Activated T-helper 2 cell treated with anti-CD3 and anti-CD28 coated beads, Interferon-gamma antibody, Interleukin-2, Interleukin-4, amounts not matched to agents 10 μg/mL and 5 μg/mL and 100 μg/mL, durations not matched to agents 14 hours and 24 hours and 36 hours (primary cell): ENCODE results near the gene TAS2R31. TPM values are rescaled to one million over a fixed set of nuclear protein-coding genes. Genes with fewer than 3 reads are reported as not detected.
"Not testable (repeated sequence)": the region's sequence is repeated elsewhere in the genome, so short reads cannot be mapped to it uniquely, and the experiment has no call there.

ENCODE experiments used
- DNase-seq: peaks from one replicate; pipeline ENCODE4 v3.0.0; 2021; ENCODE audit warnings: low spot score
- H3K27ac Mint-ChIP-seq: one replicate; pipeline ENCODE4 v1.8.0; 2021; ENCODE audit warnings: mixed read lengths
- H3K27me3 Mint-ChIP-seq: one replicate; pipeline ENCODE4 v1.8.0; 2021; ENCODE audit warnings: low read depth, mixed read lengths
- H3K36me3 Mint-ChIP-seq: one replicate; pipeline ENCODE4 v1.8.0; 2021; ENCODE audit warnings: low read depth, mixed read lengths
- H3K4me1 Mint-ChIP-seq: one replicate; pipeline ENCODE4 v1.8.0; 2021; ENCODE audit warnings: low read depth, mixed read lengths
- H3K4me3 Mint-ChIP-seq: one replicate; pipeline ENCODE4 v1.8.0; 2021; ENCODE audit warnings: low read depth, mild to moderate bottlenecking, moderate library complexity, mixed read lengths
- H3K9me3 Mint-ChIP-seq: one replicate; pipeline ENCODE4 v1.8.0; 2021; ENCODE audit warnings: mixed read lengths
- intact Hi-C: fragments of 100-400 bp; cut with micrococcal nuclease; formaldehyde crosslinking; loops from one replicate; pipeline ENCODE4 v1.15.1; 2023
- total RNA-seq: library from RNA; stranded (reverse); gene quantifications from 2 replicates; pipeline ENCODE4 v1.2.3, GENCODE V29; 2022

The TAS2R31 gene
- total RNA-seq, 1 donor from 2014 or later = 3.9 TPM

DNA sequence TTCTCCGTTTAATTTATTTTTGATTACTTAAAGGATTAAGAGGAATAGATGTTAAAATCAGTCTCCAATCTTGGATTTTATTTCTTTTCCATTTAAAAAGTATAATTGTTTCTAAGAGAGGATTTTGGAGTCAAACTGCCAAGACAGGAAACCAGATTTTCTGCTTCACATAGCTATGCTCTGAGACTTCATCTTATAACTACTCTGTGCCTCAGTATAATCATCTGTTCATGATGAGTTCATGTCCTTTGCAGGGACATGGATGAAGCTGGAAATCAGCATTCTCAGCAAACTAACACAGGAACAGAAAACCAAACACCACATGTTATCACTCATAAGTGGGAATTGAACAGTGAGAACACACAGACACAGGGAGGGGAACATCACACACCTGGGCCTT, 9.0 kb upstream of the TAS2R31 start:
- H3K27ac Mint-ChIP-seq = no peak overlapping the region
- peaks cover 59% of the 10 kb centered on the region for H3K36me3 Mint-ChIP-seq
- H3K27me3 Mint-ChIP-seq = no peaks in the 10 kb centered on the region
- peaks cover 1% of the 10 kb centered on the region for H3K4me1 Mint-ChIP-seq
- intact Hi-C loops = no loop called here
- H3K4me3 Mint-ChIP-seq = no peak overlapping the region
- H3K9me3 Mint-ChIP-seq = no peaks in the 10 kb centered on the region
- no peak for DNase-seq

DNA sequence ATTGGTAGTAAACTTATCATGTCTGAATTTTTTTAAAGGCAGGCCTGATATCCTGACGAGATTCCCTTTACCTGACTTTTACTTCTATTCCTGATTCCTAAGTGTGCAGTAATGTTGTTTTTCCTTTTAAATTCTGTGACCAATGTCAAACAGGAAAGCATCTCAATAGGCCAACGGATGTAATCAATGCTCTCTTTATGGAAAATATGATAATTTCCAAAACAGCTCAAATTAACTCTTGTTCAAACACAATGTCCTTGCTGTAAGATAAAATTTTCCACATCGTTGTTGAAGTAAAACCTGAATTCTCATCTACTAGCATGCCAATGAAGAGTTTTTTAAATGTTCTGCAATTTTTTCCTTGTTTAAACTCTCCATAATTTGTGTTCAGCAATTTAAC, 8.0 kb upstream of the TAS2R31 start:
- Mint-ChIP-seq H3K4me3 (no peak overlapping the region), H3K4me1 (peaks cover 1% of the 10 kb centered on the region), H3K9me3 (no peaks in the 10 kb centered on the region), H3K27me3 (no peaks in the 10 kb centered on the region), H3K27ac (no peak overlapping the region), H3K36me3 (peaks cover 52% of the 10 kb centered on the region)
- DNase-seq = no peak
- intact Hi-C loops = no loop called here

DNA sequence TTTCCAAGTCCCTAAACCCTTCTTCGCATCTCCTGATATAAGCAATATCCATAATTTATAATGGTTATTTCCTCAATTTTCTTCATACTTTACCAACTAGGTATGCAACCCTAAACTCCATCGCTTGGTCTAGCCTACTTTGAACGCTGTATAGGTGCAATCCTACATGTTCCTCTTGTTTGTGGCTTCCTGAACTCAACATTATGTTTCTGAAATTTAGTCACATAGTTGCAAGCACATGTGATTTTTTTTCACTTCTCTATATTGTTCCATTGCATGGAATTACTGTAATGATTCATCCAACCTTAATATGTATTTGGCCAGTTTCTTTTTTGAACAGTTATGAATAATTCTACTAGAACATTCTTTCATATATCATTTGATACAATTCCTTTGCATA, 2.8 kb upstream of the TAS2R31 start:
- H3K27ac Mint-ChIP-seq, H3K4me1 Mint-ChIP-seq, DNase-seq, intact Hi-C loops, H3K4me3 Mint-ChIP-seq, H3K9me3 Mint-ChIP-seq, H3K27me3 Mint-ChIP-seq: not testable (repeated sequence)
- H3K36me3 Mint-ChIP-seq = peaks cover 39% of the 10 kb centered on the region

DNA sequence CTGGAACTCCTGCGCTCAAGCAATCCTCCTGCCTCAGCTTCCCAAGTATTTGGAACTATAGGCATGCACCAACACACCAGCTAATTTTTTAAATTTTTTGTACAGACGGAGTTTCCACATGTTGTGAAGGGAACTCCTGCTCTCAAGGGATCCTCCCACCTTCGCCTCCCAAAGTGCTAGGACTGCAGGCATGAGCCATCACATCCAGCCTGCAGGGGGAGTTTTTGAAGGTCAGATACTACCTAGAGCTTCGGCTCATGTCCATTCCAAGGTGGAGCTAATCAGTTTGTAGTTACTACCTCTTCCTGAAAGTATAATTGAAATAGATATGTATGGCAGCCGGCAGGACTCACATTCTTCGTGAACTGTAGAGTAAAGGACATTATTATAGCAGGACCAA, 5.1 kb downstream of the TAS2R31 start:
- H3K36me3 Mint-ChIP-seq = peaks cover 34% of the 10 kb centered on the region
- H3K4me1 Mint-ChIP-seq = peaks cover 2% of the 10 kb centered on the region
- no peak overlapping the region for H3K27ac Mint-ChIP-seq
- intact Hi-C loops = no loop called here
- peaks cover 9% of the 10 kb centered on the region for H3K9me3 Mint-ChIP-seq
- no peak for DNase-seq
- no peak overlapping the region for H3K4me3 Mint-ChIP-seq
- no peaks in the 10 kb centered on the region for H3K27me3 Mint-ChIP-seq

DNA sequence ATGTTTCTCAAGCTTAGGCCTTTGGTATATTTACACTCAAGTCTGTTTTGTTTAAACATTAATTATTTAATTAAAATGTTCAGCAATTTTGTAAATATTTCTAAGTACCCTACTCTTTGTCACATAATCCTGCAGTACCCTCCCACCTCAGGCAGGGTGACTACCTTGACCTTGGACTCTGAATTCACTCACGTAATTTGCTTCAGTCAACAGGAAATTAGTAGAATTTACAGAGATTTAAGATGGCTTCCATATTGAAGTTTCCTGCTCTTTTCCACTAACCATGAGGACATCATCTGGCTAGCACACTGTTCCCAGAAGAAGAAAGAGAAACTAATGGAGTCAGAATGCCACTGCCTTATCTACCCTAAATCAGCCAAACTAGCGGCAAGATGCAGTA, 7.8 kb downstream of the TAS2R31 start:
- DNase-seq = no peak
- H3K9me3 Mint-ChIP-seq = peaks cover 9% of the 10 kb centered on the region
- H3K4me1 Mint-ChIP-seq = peaks cover 2% of the 10 kb centered on the region
- H3K27me3 Mint-ChIP-seq = no peaks in the 10 kb centered on the region
- H3K4me3 Mint-ChIP-seq = no peak overlapping the region
- no peak overlapping the region for H3K27ac Mint-ChIP-seq
- H3K36me3 Mint-ChIP-seq = peaks cover 20% of the 10 kb centered on the region
- intact Hi-C loops = no loop called here

DNA sequence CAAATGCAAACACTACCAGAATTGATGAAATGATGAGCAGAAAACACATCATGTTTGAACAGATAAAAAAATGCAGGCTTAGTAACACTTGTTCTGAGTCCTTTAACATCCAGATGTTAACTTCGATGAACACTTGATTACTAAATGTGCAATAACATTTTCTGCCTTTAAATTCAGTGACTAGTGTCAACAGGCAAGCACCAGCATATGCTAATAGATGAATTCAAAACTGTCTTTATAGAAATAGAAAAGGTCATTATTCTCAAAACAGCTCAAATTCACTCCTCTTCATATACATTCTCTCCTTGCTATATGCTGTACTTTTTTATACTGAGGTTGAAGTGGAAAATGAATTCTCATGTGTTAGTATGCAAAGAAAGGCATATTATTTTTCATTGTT, 8.7 kb downstream of the TAS2R31 start, which contains the start of gene TAS2R19:
TAS2R19 (minus strand) TSS at position 101 of the 400 bp plus-strand sequence; CDS start at position 52, 49 bp downstream.
- H3K36me3 Mint-ChIP-seq = peaks cover 15% of the 10 kb centered on the region

DNA sequence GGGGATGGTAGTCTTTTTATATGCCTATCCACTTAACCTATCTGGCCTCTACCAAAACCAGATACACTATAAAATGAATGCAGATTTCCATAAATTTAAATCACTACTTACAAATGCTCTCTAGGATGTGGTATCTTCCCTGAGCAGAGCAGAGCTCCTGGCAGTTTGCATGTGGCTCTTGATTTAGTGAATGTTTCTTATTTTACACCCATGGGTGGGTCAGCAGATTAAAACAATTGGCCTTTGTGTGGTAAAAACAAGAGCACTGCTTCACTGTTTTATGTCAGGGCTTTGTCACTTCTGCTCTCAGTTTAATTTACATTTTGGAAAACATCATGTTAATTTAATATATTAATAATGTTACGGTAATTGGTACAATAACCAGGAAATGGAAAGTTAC, 14.3 kb downstream of the TAS2R31 start:
- Mint-ChIP-seq H3K4me3 (no peak overlapping the region), H3K9me3 (no peaks in the 10 kb centered on the region), H3K27ac (no peak overlapping the region), H3K36me3 (peaks cover 5% of the 10 kb centered on the region), H3K4me1 (peaks cover 2% of the 10 kb centered on the region), H3K27me3 (no peaks in the 10 kb centered on the region)
- intact Hi-C loops = no loop called here
- DNase-seq = no peak

More for the DNA sequence above, 8.7 kb downstream of the TAS2R31 start, which contains the start of gene TAS2R19:
- Mint-ChIP-seq H3K4me1 (peaks cover 2% of the 10 kb centered on the region), H3K27ac (no peak within 1 kb of the TSS), H3K4me3 (no peak within 1 kb of the TSS), H3K9me3 (peaks cover 9% of the 10 kb centered on the region), H3K27me3 (no peaks in the 10 kb centered on the region)
- intact Hi-C loops = no loop called here
- DNase-seq = no peak

DNA sequence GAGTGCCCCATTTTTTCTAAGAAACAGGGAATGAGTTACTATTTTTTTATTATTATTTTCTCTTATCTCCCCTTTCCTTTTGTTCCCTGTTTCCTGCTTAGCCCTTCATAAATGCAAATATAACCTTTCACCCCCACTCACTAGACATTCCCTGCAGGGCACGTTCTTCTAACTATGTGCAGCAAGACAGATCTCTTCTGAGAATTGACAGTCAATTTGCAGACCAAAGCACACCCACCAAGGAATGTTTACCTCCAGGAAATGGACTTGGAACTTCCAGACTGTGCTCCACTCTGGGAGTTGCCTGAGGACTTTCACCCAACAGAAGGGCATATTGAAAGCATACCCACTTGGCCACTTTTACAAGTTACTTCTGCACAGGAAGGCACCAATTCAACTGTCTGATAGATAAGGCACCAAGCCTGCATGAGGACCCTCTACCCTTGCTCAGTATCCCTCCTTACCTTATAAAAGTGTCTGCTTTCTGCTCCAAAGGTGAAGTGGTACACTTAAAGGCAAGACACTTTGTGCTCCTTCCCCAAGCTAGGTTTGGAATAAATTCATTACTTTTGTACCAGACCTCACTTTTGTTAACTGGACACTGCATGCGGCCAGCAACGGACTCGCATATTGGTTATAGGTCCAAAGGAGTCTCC, 15.3 kb downstream of the TAS2R31 start:
- no peak overlapping the region for H3K27ac Mint-ChIP-seq
- intact Hi-C loops = loop anchor here (2.0 kb wide), 1 partner anchor 55 kb away; no protein-coding TSS in a partner anchor

DNA sequence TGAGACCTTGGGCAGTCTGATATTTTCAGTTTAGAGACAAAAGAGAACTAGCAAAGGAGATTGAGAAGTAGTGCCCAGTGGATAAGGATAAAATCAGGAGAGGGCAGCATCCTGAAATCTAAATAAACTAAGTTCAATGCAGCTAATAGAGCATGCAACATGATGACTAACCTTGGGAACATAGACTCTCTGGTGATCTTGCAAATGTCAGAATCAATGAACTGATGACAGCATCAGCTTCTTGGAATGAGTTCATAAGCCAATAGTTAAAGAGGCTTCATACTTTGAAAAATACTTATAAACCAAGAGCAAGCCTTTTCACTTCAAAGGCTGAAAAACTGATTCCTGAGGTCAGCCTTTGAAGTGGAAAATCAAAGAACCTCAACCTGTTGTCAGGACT, 17.0 kb downstream of the TAS2R31 start:
- no peak for DNase-seq
- no peaks in the 10 kb centered on the region for H3K4me1 Mint-ChIP-seq
- H3K27ac Mint-ChIP-seq = no peak overlapping the region
- intact Hi-C loops = loop anchor here (2.0 kb wide), 1 partner anchor 57 kb away; no protein-coding TSS in a partner anchor
- H3K9me3 Mint-ChIP-seq = no peaks in the 10 kb centered on the region
- H3K4me3 Mint-ChIP-seq = no peak overlapping the region
- no peaks in the 10 kb centered on the region for H3K27me3 Mint-ChIP-seq
- H3K36me3 Mint-ChIP-seq = peaks cover 5% of the 10 kb centered on the region

More for the DNA sequence above, 15.3 kb downstream of the TAS2R31 start:
- Mint-ChIP-seq H3K9me3 (no peaks in the 10 kb centered on the region), H3K4me1 (no peaks in the 10 kb centered on the region), H3K4me3 (no peak overlapping the region), H3K27me3 (no peaks in the 10 kb centered on the region), H3K36me3 (peaks cover 5% of the 10 kb centered on the region)
- DNase-seq = no peak

DNA sequence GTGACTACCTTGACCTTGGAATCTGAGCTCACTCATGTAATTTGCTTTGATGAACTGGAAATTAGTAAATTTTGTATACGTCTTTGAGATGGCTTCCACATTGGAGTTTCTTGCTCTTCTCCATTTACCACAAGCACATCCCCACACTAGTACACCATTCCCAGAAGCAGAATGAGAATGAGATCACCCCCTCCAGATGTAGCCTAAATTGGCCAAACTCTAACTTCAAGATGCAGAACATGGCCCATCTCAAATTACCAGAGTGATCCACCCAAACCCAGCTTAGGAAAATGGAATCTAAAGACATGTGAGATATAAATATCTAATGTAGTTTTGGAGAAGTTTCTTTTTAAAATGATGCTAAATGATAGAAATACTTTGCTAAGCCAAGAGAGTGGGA, 23.6 kb downstream of the TAS2R31 start:
- no peak overlapping the region for H3K4me3 Mint-ChIP-seq
- H3K36me3 Mint-ChIP-seq = peaks cover 2% of the 10 kb centered on the region
- no peak for DNase-seq
- H3K4me1 Mint-ChIP-seq = no peaks in the 10 kb centered on the region
- H3K27me3 Mint-ChIP-seq = no peaks in the 10 kb centered on the region
- H3K27ac Mint-ChIP-seq = no peak overlapping the region
- no peaks in the 10 kb centered on the region for H3K9me3 Mint-ChIP-seq
- intact Hi-C loops = no loop called here

DNA sequence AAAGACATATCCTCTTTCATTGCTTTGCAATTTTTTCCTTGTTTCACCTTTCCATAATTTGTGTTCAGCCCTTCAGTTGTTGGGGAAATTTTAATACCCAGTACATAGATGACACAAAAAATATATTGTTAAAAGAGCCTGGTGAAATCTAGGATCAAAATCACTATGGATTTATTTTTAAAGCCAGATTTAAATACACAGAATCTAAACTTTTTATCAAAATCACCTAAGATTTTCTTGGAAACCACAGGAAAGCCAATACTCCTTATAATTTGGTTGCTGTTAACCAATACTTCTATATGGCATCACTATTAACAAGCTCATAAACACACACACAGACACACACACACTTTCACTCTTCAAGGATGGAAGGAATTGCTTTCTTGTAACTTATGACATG, 33.0 kb downstream of the TAS2R31 start, which contains the start of gene TAS2R20:
TAS2R20 (minus strand) TSS at position 101 of the 400 bp plus-strand sequence. CDS start 429 bp downstream, outside the sequence.
- Mint-ChIP-seq H3K27me3 (no peaks in the 10 kb centered on the region), H3K4me3 (no peak within 1 kb of the TSS), H3K36me3 (peaks cover 17% of the 10 kb centered on the region), H3K27ac (no peak within 1 kb of the TSS), H3K9me3 (peaks cover 5% of the 10 kb centered on the region), H3K4me1 (no peaks in the 10 kb centered on the region)
- DNase-seq = no peak
- intact Hi-C loops = no loop called here

DNA sequence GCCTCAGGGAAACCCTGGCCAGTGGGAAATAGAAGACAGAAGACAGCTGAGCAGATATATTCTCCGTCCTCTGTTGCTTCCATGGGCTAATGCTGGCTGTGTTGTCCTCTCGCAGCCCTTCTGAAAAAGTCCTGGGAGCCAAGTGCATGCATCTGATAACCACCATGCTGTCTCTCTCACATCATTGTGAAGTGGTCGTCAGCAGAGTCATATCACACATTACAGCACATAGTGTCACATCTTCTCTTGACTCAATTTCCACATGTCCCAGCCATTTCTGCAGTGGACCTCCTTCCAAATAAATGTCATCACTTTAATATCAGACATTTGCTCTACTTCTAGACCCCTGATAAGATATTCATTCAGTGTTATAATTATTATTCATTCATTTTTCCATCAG, 36.9 kb downstream of the TAS2R31 start:
- H3K9me3 Mint-ChIP-seq = peaks cover 12% of the 10 kb centered on the region
- no peaks in the 10 kb centered on the region for H3K27me3 Mint-ChIP-seq
- H3K4me3 Mint-ChIP-seq = no peak overlapping the region
- H3K4me1 Mint-ChIP-seq = no peaks in the 10 kb centered on the region
- DNase-seq = no peak
- peaks cover 26% of the 10 kb centered on the region for H3K36me3 Mint-ChIP-seq
- H3K27ac Mint-ChIP-seq = no peak overlapping the region
- intact Hi-C loops = no loop called here

DNA sequence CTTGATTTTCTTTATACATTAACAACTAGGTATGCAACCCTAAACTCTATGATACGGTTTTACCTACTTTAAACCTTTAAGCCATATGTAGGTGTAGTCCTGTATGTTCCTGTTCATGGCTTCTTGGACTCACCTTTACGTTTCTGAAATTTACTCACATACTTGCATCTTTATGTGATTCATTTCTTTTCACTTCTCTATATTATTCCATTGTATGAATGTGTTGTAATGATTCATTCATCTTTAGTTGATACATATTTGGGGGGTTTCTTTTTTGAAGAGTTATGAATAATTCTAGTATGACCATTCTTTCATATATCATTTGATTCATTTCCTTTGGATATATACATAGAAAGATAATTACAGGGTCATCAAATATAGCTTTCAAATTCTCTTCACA, 42.1 kb downstream of the TAS2R31 start:
- no peak for DNase-seq
- peaks cover 5% of the 10 kb centered on the region for H3K4me1 Mint-ChIP-seq
- peaks cover 22% of the 10 kb centered on the region for H3K36me3 Mint-ChIP-seq
- H3K9me3 Mint-ChIP-seq = peaks cover 12% of the 10 kb centered on the region
- intact Hi-C loops = no loop called here
- no peak overlapping the region for H3K4me3 Mint-ChIP-seq
- H3K27me3 Mint-ChIP-seq = peaks cover 16% of the 10 kb centered on the region
- H3K27ac Mint-ChIP-seq = no peak overlapping the region
